Right lobe of liver (tissue), 4 donors: ENCODE data around the gene CX3CL1.

Source experiments
- CTCF ChIP-seq, 4 donors: fragments of 200-600 bp in 3 of 4; fragments of 450-650 bp in 1 of 4; IDR thresholded peaks; one replicate each; pipeline versions ENCODE4 v1.5.1 to v1.8.0; 2016 to 2022; ENCODE audit warnings: antibody characterized with exemption in 4 of 4, mild to moderate bottlenecking in 2 of 4
- POLR2A ChIP-seq: fragments of 450-650 bp; IDR thresholded peaks from one replicate; pipeline ENCODE4 v1.6.1; 2017; ENCODE audit warnings: antibody characterized with exemption, mild to moderate bottlenecking
- donor health status: DM: no; HTN: no; CAD: no.
- donor health status: DM: no; HTN: no; CAD: no.
- donor health status: DM: no; HTN: yes; CAD: no.

- no peak for TF ChIP-seq CTCF (IDR thresholded peaks at IDR 0.05)
- no peak for TF ChIP-seq POLR2A
Measured at GRCh38 chr16:57419506-57419905, 47.2 kb downstream of the CX3CL1 start.
